Body of pancreas (tissue), 4 donors: ENCODE measurements around the gene NFIA. TPM values are rescaled to one million over a fixed set of nuclear protein-coding genes. Genes with fewer than 3 reads are reported as not detected.

ENCODE experiments used
- ATAC-seq: fragments of 150-250 bp; one replicate; pipeline ENCODE4 v1.9.1; 2016
- DNase-seq, 4 donors: peaks; one replicate each; pipeline ENCODE4 v3.0.0-alpha.2; 2019
- H3K27ac ChIP-seq, 4 donors: fragments of 200-600 bp; sonication (generic); 1 replicate in 3 of 4; 2 replicates in 1 of 4; pipeline versions ENCODE4 v1.5.1 to v1.6.1; 2016 to 2019; ENCODE audit warnings: mild to moderate bottlenecking in 1 of 4, mixed read lengths in 1 of 4, moderate library complexity in 1 of 4
- H3K27me3 ChIP-seq, 2 donors: fragments of 200-600 bp; sonication (generic); one replicate each; pipeline ENCODE4 v1.6.0; 2016; ENCODE audit warnings: mild to moderate bottlenecking in 1 of 2
- H3K36me3 ChIP-seq, 2 donors: fragments of 200-600 bp; sonication (generic); replicated peaks in 1 of 2; 2 replicates each; pipeline ENCODE4 v1.5.1; 2016; ENCODE audit warnings: low read depth in 2 of 2; ENCODE audit not compliant: insufficient read depth in 1 of 2
- H3K4me1 ChIP-seq: fragments of 200-600 bp; sonication (generic); one replicate; pipeline ENCODE4 v1.6.0; 2016
- H3K4me3 ChIP-seq, 2 donors: fragments of 200-600 bp; sonication (generic); 1 replicate in 1 of 2; 2 replicates in 1 of 2; pipeline ENCODE4 v1.5.1; 2016 to 2019
- H3K9me3 ChIP-seq, 3 donors: fragments of 200-600 bp; sonication (generic); 1 replicate in 2 of 3; 2 replicates in 1 of 3; pipeline ENCODE4 v1.5.1; 2016
- POLR2A ChIP-seq, 3 donors: fragments of 450-650 bp; IDR thresholded peaks; one replicate each; pipeline ENCODE4 v1.6.1; 2016; ENCODE audit warnings: antibody characterized with exemption in 3 of 3, mild to moderate bottlenecking in 2 of 3
- WGBS, 2 donors: methylation state at CpG; one replicate each; pipeline ENCODE4 v1.1.5; 2017; 5-methylcytosine and 5-hydroxymethylcytosine counted together
- intact Hi-C: fragments of 100-400 bp; cut with DNase I; formaldehyde crosslinking; loops from one replicate; pipeline ENCODE4 v1.15.1; 2023
- total RNA-seq, 2 donors: library from RNA; depleted of rRNA; stranded (reverse); fragments of >200 nt; gene quantifications; one replicate each; pipeline ENCODE4 v1.1.0, GENCODE V29; 2016
- TF ChIP-seq, protein P1 (sequence below), 7 experiments: fragments of 450-650 bp in 4 of 7; fragments of 200-600 bp in 3 of 7; sonication (generic) in 3 of 7; IDR thresholded peaks; one replicate each; pipeline ENCODE4 v1.5.1; 2016 to 2019; ENCODE audit warnings: antibody characterized with exemption in 7 of 7

Gene NFIA
- total RNA-seq, 2 donors from 2014 or later: 21.5 to 32.3 TPM

GRCh38 chr1:61392409-61393242 lies 310.3 kb downstream of the NFIA start:
- Histone ChIP-seq H3K36me3 (peaks cover 0 to 3% of the 10 kb centered on the region in 2 donors), H3K27ac (no peak overlapping the region), H3K9me3 (peaks cover 0 to 9% (median 0%) of the 10 kb centered on the region in 3 donors), H3K27me3 (no peaks in the 10 kb centered on the region), H3K4me3 (no peak overlapping the region), H3K4me1 (no peaks in the 10 kb centered on the region)
- 92 to 93% methylated on average over 11 of the region's 11 CpGs for WGBS, 2 donors
- DNase-seq: no peak
- TF ChIP-seq, protein P1, sequence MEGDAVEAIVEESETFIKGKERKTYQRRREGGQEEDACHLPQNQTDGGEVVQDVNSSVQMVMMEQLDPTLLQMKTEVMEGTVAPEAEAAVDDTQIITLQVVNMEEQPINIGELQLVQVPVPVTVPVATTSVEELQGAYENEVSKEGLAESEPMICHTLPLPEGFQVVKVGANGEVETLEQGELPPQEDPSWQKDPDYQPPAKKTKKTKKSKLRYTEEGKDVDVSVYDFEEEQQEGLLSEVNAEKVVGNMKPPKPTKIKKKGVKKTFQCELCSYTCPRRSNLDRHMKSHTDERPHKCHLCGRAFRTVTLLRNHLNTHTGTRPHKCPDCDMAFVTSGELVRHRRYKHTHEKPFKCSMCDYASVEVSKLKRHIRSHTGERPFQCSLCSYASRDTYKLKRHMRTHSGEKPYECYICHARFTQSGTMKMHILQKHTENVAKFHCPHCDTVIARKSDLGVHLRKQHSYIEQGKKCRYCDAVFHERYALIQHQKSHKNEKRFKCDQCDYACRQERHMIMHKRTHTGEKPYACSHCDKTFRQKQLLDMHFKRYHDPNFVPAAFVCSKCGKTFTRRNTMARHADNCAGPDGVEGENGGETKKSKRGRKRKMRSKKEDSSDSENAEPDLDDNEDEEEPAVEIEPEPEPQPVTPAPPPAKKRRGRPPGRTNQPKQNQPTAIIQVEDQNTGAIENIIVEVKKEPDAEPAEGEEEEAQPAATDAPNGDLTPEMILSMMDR (IDR thresholded peaks at IDR 0.05): no peak
- no peak for TF ChIP-seq POLR2A (IDR thresholded peaks at IDR 0.05)
- ATAC-seq: no peak
- intact Hi-C loops: no loop called here

- WGBS, 2 donors: 93 to 97% methylated on average over 3 of the region's 3 CpGs
- no peak for DNase-seq
- Histone ChIP-seq H3K4me1 (no peaks in the 10 kb centered on the region), H3K9me3 (peaks cover 0 to 9% (median 0%) of the 10 kb centered on the region in 3 donors), H3K27me3 (no peaks in the 10 kb centered on the region), H3K4me3 (no peak overlapping the region), H3K36me3 (peaks cover 0 to 3% of the 10 kb centered on the region in 2 donors), H3K27ac (no peak overlapping the region)
- intact Hi-C loops: no loop called here
- no peak for ATAC-seq
- TF ChIP-seq, protein P1 (IDR thresholded peaks at IDR 0.05): no peak
- no peak for TF ChIP-seq POLR2A (IDR thresholded peaks at IDR 0.05)
Measured at GRCh38 chr1:61393575-61393974, 311.2 kb downstream of the NFIA start.

DNA sequence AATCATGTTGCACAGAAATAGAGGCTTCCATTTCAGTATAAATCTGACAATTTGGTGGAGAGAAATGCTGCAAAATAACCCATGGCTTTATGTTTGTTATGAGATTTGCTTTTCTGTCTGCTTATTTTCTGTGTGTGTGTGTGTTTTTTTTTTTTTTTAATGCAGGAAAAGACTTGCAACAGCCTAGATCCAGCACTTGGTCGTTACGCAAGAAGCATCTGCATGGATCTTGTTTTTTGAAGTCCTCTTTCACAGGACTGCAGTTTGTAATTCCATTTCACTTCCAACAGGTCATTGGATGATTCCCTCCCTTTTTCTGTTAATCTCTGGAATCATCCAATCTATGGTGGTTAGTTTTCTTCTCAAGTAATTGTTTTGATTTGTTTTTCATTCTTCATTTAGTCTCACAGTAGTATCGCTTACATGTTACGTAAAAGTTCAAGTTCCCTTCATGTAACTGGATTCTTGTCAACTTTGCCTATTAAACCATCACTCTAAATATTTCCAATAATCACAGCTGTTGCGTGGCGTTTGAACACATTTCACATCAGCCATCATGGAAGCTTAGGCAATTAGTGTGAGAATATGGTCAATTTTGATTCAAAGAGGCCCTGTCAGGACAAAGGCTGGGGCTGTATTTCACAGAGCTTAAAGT lies 312.9 kb downstream of the NFIA start:
- Histone ChIP-seq H3K36me3 (no peaks in the 10 kb centered on the region), H3K4me1 (peaks cover 7% of the 10 kb centered on the region), H3K27ac (no peak overlapping the region), H3K27me3 (no peaks in the 10 kb centered on the region), H3K9me3 (no peaks in the 10 kb centered on the region), H3K4me3 (no peak overlapping the region)
- DNase-seq (no peak), ATAC-seq (no peak)
- no peak for TF ChIP-seq POLR2A (IDR thresholded peaks at IDR 0.05)
- TF ChIP-seq, protein P1 (IDR thresholded peaks at IDR 0.05): no peak
- intact Hi-C loops: no loop called here
- 76 to 97% methylated on average over 6 of the region's 6 CpGs for WGBS, 2 donors

- H3K9me3 ChIP-seq: no peaks in the 10 kb centered on the region
- 85 to 95% methylated on average over 6 of the region's 6 CpGs for WGBS, 2 donors
- intact Hi-C loops: no loop called here
- no peak overlapping the region for H3K27ac ChIP-seq
- no peak for TF ChIP-seq POLR2A (IDR thresholded peaks at IDR 0.05)
- TF ChIP-seq, protein P1 (IDR thresholded peaks at IDR 0.05): no peak
- DNase-seq (no peak), ATAC-seq (no peak)
- peaks cover 7% of the 10 kb centered on the region for H3K4me1 ChIP-seq
- H3K4me3 ChIP-seq: no peak overlapping the region
- H3K27me3 ChIP-seq: no peaks in the 10 kb centered on the region
- H3K36me3 ChIP-seq: no peaks in the 10 kb centered on the region
Measured at GRCh38 chr1:61397495-61397894, 315.1 kb downstream of the NFIA start.
